Measurements from ENCODE around the gene HLA-DPA1.

GRCh38 chr6:33018418-33018817 lies 55.0 kb downstream of the HLA-DPA1 start:
- TF ChIP-seq CTCF (IDR thresholded peaks at IDR 0.05; ENCODE audit: low read depth, low read length) (no peak), EZH2phosphoT487 (IDR thresholded peaks at IDR 0.05; ENCODE audit: low read depth) (no peak)

All from OCI-LY3 (cell line).